Measurements from ENCODE around the gene CSTPP1.

GRCh38 chr11:46942172-46942571 is 5.6 kb downstream of the CSTPP1 start:
- TF ChIP-seq CTCF (IDR thresholded peaks at IDR 0.05) (no peak), POLR2A (IDR thresholded peaks at IDR 0.05; ENCODE audit: low read depth) (no peak), EP300 (IDR thresholded peaks at IDR 0.05) (no peak)

All from esophagus muscularis mucosa (tissue), 4 donors.